Measurements from ENCODE around the gene TINAGL1. TPM values are rescaled to one million over a fixed set of nuclear protein-coding genes. Genes with fewer than 3 reads are reported as not detected.

The TINAGL1 gene
- total RNA-seq, 1 donor from 2014 or later, result 218 TPM

- DNase-seq (ENCODE audit: low spot score), result no peak
Measured at GRCh38 chr1:31568895-31569595, 7.3 kb upstream of the TINAGL1 start.

DNA sequence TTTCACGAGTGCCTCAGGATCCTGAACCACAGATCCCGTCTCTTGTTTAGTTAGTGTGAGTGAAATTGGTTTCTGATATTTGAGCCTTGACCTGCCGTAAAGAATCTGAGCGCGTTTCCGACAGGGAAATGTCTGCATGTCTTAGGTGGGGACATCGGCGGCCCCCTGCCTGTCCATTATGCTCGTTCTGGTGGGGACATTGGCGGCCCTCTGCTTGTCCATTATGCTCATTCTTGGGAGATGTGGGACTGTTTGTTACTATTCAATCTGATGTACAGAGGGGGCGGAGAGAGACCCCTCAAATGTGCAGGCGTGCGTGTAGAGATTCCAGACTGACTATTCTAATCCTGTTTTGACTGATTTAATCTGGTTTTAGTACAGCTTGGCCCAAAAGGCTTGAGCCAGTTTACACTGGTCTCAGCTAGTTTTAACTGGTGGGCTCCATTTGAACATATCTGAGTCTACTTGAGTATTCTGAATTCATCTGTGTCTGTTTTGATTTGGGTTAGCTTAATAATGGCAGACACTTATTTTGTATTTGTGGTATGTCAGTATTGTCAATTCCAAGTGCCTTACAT is 6.6 kb upstream of the TINAGL1 start:
- no peak for DNase-seq (ENCODE audit: low spot score)

DNA sequence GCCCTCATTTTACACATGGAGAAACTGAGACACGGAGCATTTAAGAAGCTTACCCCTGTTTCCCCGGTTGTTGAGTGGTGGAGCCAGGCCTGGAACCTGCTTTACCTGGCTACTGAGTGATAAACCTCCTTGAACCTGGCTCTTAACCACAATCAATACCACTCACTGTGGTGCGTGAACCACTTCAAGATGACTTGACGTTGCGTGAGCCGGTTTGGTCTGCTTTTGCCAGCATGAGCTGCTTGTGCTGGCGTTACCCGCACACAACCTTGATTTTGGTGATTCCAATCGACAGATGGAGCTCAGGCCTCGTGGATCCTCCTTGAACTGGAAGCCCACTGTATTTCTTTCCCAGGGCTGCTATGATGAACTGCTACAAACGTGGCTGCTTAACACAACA is 6.1 kb upstream of the TINAGL1 start:
- no peak for DNase-seq (ENCODE audit: low spot score)

DNA sequence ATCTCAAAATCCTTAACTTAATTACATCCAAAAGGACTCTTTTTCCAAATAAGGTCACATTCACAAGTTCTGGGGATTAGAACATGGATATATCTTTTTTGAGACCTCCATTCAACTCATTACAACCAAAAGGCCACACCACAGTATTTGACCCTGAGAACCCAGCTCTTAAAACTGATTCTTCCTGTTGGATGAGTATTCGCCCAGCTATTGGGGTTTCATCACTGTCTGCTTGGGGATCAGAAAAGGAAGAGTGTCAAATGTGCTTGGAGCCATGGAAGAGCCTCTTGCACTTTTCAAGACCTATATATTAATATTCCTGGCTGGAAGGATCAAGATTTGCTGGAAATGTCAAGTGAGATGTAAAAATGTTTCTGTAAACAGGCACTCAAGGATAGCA is 5.4 kb upstream of the TINAGL1 start:
- no peak for DNase-seq (ENCODE audit: low spot score)

DNA sequence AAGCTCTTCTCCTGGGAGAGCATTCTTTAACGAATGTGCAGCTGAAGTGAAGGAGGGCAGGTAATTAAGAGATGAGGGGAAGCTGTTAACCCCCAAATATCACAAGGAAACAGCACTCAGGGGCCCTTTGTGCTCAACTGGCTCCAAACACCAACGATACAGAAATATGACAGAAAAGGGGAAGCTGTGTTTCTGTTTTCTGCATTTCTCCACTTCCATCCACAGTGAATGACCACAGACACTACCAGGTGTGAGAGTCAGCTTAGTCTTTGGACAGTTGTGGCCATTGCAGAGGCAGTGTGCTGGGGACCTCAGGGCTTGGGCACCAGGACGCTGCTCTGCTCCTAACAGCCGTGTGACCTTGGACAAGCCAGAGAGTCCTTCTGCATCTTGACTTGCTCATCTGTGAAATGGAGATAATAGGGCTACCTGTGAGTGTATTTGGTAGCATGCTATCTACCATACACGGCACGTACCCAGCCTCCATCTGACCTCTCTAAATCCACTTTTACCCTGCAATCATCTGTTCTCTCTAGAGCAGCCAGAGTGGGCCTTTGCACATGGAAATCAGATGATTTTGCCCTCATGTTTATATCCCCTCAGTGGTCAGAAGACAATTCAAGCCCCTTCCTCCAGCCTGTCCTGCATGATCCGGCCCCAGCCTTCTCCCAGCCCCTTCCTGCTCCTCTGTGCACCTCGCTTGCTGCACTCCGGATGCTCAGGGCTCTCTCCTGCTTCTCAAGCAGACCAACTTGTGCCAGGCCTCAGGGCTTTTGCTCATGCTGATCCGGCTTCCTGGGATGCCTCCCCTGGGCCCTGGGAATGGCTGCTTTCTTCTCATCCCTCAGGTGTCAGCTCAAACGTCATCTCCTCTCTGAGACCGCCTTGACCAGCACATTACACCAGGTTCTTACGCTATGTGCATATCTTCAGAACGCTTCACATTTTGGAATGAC is 4.7 kb upstream of the TINAGL1 start:
- DNase-seq (ENCODE audit: low spot score), result peak; percentile 31

DNA sequence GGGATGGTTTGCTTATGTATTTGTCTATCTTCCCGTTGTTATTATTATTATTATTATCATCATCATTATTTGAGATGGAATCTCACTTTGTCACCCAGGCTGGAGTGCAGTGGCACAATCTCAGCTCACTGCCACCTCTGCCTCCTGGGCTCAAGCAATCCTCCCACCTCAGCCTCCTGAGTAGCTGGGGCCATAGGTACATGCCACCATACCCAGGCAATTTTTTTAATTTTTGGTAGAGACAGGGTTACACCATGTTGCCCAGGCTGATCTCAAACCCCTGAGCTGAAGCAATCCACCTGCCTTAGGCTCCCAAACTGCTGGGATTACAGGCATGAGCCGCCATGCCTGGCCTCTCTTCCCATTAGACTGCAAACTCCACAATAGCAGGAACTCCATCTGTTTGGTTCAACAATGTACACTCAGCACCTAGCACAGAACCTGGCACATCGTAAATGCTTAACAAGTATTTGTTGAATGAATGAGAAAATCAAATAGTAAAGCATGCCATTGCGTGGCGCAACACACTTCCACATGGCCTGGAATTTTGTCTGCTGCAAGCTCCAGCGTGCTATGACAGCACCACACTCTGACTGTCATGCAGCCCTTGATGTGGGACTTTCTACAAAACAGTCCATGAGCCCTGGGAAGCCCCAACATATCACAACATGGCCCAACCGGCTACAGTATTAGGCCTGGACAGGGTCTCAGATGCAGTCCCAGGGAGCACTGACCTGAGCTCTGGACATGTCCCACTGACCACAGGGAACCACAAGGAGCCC is 3.8 kb upstream of the TINAGL1 start:
- peak; percentile 54 for DNase-seq (ENCODE audit: low spot score)

- DNase-seq (ENCODE audit: low spot score), result peak; percentile 36
Measured at GRCh38 chr1:31573261-31573660, 3.1 kb upstream of the TINAGL1 start.

DNA sequence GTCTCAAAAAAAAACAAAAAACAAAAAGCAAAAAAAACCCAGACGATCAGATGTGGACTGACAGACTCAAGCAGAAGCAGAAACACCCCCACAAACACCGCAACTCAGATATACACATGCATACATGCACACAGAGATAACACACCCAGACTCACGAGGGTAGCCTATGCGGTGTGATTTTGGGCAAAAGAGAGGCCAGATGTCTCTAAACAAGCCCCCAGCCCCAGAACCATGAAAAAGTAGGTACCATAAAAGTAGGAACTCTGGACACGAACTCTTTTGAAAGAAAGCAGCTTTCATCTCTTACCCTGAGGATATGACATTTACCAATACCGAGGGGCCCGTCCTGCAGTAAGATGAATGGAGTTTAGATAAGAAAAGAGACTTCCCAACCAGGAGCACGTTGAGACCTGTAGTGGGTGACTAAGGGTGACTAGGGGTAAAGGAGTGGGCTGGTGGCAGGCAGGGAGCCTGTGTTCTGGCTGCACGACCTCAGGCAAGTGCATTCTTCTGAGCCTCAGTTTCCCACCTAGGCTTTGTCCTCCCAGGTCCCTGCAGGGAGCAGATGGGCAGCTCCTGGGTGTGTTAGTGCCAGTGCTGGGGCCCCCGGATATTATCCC is 1.5 kb upstream of the TINAGL1 start:
- DNase-seq (ENCODE audit: low spot score), result peak; percentile 57

- DNase-seq (ENCODE audit: low spot score), result peak; percentile 56
Measured at GRCh38 chr1:31575369-31576140, 760 bp upstream of the TINAGL1 start.

- peak; percentile 47 for DNase-seq (ENCODE audit: low spot score)
Measured at GRCh38 chr1:31576743-31577455, 584 bp downstream of the TINAGL1 start.

DNA sequence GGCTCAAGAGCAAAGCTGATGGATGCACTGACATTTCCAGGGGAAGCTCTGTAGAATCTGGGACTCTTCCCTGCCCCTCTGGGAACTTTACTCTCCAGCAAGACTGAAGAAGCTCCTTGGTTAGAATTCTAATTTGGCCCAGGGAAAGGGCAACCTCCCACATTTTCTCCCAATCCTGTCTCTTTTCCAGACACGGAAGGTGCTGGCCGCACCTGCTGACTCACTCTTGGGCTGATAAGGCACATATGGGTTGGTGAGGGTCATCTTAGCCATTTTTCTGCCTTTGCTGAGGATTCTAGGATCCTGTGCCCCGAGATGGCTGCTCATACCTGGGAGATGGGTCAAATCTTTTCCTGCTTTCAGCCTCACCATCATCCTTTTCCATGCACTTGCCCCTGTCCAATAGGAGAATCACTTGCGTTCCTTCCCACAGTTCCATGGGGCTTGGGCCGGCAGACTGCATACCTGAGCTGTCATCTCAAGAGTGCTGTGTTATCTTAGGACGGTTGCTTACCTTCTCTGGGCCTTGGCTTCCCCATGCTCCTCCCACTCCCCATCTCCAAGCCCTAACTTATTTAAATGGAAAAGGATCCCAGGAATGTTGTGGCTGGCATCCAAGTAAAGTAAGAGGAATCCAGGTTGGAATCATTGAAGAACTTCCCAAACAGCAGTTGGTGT is 1.3 kb downstream of the TINAGL1 start:
- DNase-seq (ENCODE audit: low spot score), result peak; percentile 51

GRCh38 chr1:31579374-31579773 is 3.1 kb downstream of the TINAGL1 start:
- peak; percentile 45 for DNase-seq (ENCODE audit: low spot score)

DNA sequence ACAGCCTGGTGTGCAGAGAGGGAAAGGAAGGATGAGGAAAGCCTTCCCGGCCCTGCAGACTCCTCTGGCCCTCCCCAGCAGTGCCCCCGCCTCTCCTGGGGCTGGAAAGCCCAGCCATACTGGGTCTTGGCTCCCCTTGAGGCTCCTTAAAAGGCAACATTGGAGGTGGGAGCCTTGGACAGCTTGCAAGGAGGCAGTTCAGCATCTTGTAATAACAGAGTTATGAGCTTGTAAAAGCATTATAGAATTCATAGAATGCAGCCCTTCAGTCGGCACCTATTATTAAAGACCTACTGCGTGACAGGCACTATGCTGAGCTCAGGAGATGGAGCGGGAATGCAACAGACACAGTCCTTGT is 4.2 kb downstream of the TINAGL1 start:
- no peak for DNase-seq (ENCODE audit: low spot score)

DNA sequence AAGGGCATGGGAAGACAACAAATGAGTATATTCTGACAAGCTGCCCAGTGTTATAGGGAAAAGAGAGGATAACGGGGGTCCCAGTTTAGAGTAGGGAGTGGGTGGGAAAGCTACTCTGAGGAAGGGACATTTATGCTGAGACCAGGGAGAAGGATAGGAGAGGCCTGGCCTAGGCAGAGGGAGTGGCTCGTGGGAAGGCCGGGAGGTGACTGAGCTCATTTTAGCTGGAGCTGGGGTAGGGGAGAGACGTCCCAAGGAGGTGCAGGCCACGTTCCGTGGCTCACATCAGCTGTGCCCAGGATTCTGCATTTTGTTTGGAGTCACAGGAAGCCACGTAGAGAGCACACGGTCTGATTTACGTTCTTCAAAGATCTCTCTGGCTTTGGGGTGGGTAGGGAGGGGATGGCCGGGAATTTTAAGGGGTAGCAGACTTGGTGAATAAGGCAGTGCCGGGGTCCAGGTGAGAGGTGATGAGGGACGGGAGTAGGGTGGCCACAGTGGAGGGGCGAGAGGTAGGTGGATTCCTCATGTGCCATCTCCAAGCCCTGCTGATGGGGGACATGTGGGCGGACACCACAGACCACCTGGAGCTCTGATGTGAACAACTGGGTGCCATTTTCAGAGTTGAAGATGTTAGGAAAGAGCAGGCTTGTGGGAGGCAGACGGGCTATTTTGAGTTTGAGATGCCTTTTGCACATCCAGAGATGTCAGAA is 4.7 kb downstream of the TINAGL1 start:
- DNase-seq (ENCODE audit: low spot score), result no peak

- no peak for DNase-seq (ENCODE audit: low spot score)
Measured at GRCh38 chr1:31581821-31582810, 5.8 kb downstream of the TINAGL1 start.

DNA sequence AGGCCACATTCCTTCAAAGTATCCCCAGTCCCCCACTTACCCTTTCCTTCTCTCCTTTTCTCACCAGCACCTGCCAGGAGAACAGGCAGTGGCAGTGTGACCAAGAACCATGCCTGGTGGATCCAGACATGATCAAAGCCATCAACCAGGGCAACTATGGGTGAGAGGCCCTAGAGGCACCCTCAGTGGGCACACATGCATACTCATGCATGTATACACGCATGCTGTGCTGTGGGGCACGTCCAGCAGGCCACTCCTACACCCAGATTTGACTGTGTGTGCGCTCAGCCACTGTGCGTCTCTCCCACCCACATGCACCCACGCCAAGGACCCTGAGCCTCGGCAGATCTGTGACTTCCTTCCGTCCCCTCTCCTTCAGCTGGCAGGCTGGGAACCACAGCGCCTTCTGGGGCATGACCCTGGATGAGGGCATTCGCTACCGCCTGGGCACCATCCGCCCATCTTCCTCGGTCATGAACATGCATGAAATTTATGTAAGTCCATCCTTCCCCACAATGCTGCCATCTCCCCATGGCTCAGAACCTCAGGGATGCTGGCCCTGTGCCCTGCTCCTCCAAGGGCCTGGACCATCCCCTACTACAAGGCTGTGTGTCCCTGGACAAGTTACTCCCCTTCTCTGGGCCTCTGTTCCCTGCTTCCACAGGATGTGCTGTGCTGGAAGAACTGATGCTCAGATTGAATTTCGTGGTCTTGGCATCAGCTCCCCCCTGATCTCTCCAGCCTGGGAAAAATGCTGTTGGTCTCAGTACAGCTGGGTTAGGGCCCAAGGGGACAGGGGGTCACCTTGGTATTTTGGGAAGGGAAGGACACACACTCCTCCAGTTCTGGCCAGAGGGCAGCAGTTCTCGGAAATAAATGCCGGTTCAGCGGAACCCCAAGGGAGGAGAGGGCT is 7.0 kb downstream of the TINAGL1 start:
- DNase-seq (ENCODE audit: low spot score), result peak; percentile 36

All from ureter (tissue), 1 donor.